Testis (tissue), 2 donors: ENCODE results near the gene ACER3.

Experiments
- POLR2A ChIP-seq: fragments of 450-650 bp; IDR thresholded peaks from one replicate; pipeline ENCODE4 v1.6.1; 2017; ENCODE audit warnings: antibody characterized with exemption, mild to moderate bottlenecking, moderate library complexity
- TF ChIP-seq, protein P1 (sequence below), 3 experiments: fragments of 450-650 bp in 2 of 3; fragments of 200-600 bp in 1 of 3; sonication (generic) in 1 of 3; IDR thresholded peaks; one replicate each; pipeline ENCODE4 v1.5.1; 2016 to 2019; ENCODE audit warnings: antibody characterized with exemption in 3 of 3, mild to moderate bottlenecking in 2 of 3, moderate library complexity in 1 of 3

DNA sequence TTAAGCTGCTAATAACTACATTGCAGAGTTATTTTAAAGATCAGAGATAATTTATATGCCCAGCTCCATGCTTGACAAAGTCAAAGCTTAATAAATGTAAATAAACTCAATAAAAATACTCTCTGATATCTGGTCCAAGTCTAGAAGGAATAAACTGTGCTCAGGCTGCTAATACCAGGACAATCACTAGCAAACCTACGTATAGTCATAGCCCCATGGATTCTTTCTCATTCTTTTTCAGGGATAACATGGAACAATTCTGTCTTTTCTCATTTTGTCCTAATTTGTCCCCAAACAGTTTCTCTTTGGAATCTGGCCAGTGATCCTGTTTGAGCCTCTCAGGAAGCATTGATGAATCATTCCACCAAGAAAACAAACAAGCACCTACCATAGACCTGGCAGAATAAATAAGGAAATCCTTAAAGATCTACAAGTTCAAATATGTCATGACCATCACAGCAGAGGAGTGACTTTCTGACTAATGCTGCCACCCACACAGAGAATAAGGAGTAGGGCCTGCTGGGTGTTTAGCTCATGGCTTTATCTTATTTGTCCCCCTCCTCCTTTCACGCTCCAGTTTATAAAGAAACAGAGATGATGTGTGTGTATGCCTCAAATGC, 159.4 kb downstream of the ACER3 start:
- TF ChIP-seq, protein P1, sequence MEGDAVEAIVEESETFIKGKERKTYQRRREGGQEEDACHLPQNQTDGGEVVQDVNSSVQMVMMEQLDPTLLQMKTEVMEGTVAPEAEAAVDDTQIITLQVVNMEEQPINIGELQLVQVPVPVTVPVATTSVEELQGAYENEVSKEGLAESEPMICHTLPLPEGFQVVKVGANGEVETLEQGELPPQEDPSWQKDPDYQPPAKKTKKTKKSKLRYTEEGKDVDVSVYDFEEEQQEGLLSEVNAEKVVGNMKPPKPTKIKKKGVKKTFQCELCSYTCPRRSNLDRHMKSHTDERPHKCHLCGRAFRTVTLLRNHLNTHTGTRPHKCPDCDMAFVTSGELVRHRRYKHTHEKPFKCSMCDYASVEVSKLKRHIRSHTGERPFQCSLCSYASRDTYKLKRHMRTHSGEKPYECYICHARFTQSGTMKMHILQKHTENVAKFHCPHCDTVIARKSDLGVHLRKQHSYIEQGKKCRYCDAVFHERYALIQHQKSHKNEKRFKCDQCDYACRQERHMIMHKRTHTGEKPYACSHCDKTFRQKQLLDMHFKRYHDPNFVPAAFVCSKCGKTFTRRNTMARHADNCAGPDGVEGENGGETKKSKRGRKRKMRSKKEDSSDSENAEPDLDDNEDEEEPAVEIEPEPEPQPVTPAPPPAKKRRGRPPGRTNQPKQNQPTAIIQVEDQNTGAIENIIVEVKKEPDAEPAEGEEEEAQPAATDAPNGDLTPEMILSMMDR (IDR thresholded peaks at IDR 0.05) = no peak
- no peak for TF ChIP-seq POLR2A
